ENCODE data around the gene PSMG3.

Gene PSMG3

GRCh38 chr7:1578513-1578912 lies 8.7 kb upstream of the PSMG3 start:
- no peak for DNase-seq

GRCh38 chr7:1576521-1577253 lies 6.9 kb upstream of the PSMG3 start:
- DNase-seq, result no peak

GRCh38 chr7:1575809-1576208 lies 6.0 kb upstream of the PSMG3 start:
- DNase-seq, result no peak

GRCh38 chr7:1572111-1572822 lies 2.4 kb upstream of the PSMG3 start:
- DNase-seq, result no peak

- no peak for DNase-seq
Observed at GRCh38 chr7:1569440-1569832, 396 bp downstream of the PSMG3 start.

GRCh38 chr7:1569016-1569415 lies 816 bp downstream of the PSMG3 start:
- no peak for DNase-seq

- DNase-seq, result no peak
Observed at GRCh38 chr7:1567896-1568510, 1.8 kb downstream of the PSMG3 start.

- no peak for DNase-seq
Observed at GRCh38 chr7:1567049-1567771, 2.6 kb downstream of the PSMG3 start.

- DNase-seq, result no peak
Observed at GRCh38 chr7:1566687-1567048, 3.2 kb downstream of the PSMG3 start.

- no peak for DNase-seq
Observed at GRCh38 chr7:1564603-1565022, 5.2 kb downstream of the PSMG3 start.

GRCh38 chr7:1563981-1564602 lies 5.7 kb downstream of the PSMG3 start:
- no peak for DNase-seq

- no peak for DNase-seq
Observed at GRCh38 chr7:1562597-1563051, 7.2 kb downstream of the PSMG3 start.

GRCh38 chr7:1562116-1562515 lies 7.7 kb downstream of the PSMG3 start:
- no peak for DNase-seq

- DNase-seq, result no peak
Observed at GRCh38 chr7:1561036-1561940, 8.5 kb downstream of the PSMG3 start.

- no peak for DNase-seq
Observed at GRCh38 chr7:1560620-1561031, 9.2 kb downstream of the PSMG3 start.

GRCh38 chr7:1559626-1560590 lies 9.9 kb downstream of the PSMG3 start:
- no peak for DNase-seq

GRCh38 chr7:1558841-1559625 lies 10.8 kb downstream of the PSMG3 start:
- no peak for DNase-seq

GRCh38 chr7:1558181-1558811 lies 11.5 kb downstream of the PSMG3 start:
- no peak for DNase-seq

GRCh38 chr7:1557771-1558170 lies 12.1 kb downstream of the PSMG3 start:
- no peak for DNase-seq

Measured in NCI-H1105 (cell line).